ENCODE results near the gene PARP15.

Gene PARP15

GRCh38 chr3:122627301-122627700 lies 49.9 kb downstream of the PARP15 start:
- in situ Hi-C loops (cut with MboI; ENCODE audit: low sequenced_read_pairs, unreplicated experiment) = no loop called here
- no peak for DNase-seq (ENCODE audit: low spot score)
- TF ChIP-seq CTCF (IDR thresholded peaks at IDR 0.05; ENCODE audit: borderline replicate concordance, control extremely low read depth, extremely low read depth, insufficient read depth, missing control alignments) = no peak

GRCh38 chr3:122628567-122628966 lies 51.1 kb downstream of the PARP15 start:
- in situ Hi-C loops (cut with MboI; ENCODE audit: low sequenced_read_pairs, unreplicated experiment) = no loop called here
- TF ChIP-seq CTCF (IDR thresholded peaks at IDR 0.05; ENCODE audit: borderline replicate concordance, control extremely low read depth, extremely low read depth, insufficient read depth, missing control alignments) = no peak
- no peak for DNase-seq (ENCODE audit: low spot score)

GRCh38 chr3:122629763-122630162 lies 52.3 kb downstream of the PARP15 start:
- no peak for TF ChIP-seq CTCF (IDR thresholded peaks at IDR 0.05; ENCODE audit: borderline replicate concordance, control extremely low read depth, extremely low read depth, insufficient read depth, missing control alignments)

GRCh38 chr3:122635789-122636188 lies 58.3 kb downstream of the PARP15 start:
- DNase-seq (ENCODE audit: low spot score) = no peak
- no peak for TF ChIP-seq CTCF (IDR thresholded peaks at IDR 0.05; ENCODE audit: borderline replicate concordance, control extremely low read depth, extremely low read depth, insufficient read depth, missing control alignments)
- in situ Hi-C loops (cut with MboI; ENCODE audit: low sequenced_read_pairs, unreplicated experiment) = no loop called here

More at GRCh38 chr3:122629763-122630162, 52.3 kb downstream of the PARP15 start:
- no peak for DNase-seq (ENCODE audit: low spot score)
- in situ Hi-C loops (cut with MboI; ENCODE audit: low sequenced_read_pairs, unreplicated experiment) = no loop called here

GRCh38 chr3:122636697-122637096 lies 59.2 kb downstream of the PARP15 start:
- in situ Hi-C loops (cut with MboI; ENCODE audit: low sequenced_read_pairs, unreplicated experiment) = no loop called here

GRCh38 chr3:122640437-122640999 lies 63.1 kb downstream of the PARP15 start:
- no peak for DNase-seq (ENCODE audit: low spot score)
- TF ChIP-seq CTCF (IDR thresholded peaks at IDR 0.05; ENCODE audit: borderline replicate concordance, control extremely low read depth, extremely low read depth, insufficient read depth, missing control alignments) = no peak
- in situ Hi-C loops (cut with MboI; ENCODE audit: low sequenced_read_pairs, unreplicated experiment) = no loop called here

More at GRCh38 chr3:122636697-122637096, 59.2 kb downstream of the PARP15 start:
- DNase-seq (ENCODE audit: low spot score) = no peak
- no peak for TF ChIP-seq CTCF (IDR thresholded peaks at IDR 0.05; ENCODE audit: borderline replicate concordance, control extremely low read depth, extremely low read depth, insufficient read depth, missing control alignments)

Measured in GM13976 (cell line).